DOHH2 (cell line): ENCODE measurements around the gene TSC2.
"Not testable (repeated sequence)": the region's sequence is repeated elsewhere in the genome, so short reads cannot be mapped to it uniquely, and the experiment has no call there.

Source experiments
- EZH2phosphoT487 ChIP-seq: fragments of 200-600 bp; sonication (generic); IDR thresholded peaks from 2 replicates; pipeline ENCODE4 v1.6.1; 2017; ENCODE audit warnings: borderline replicate concordance, mild to moderate bottlenecking, antibody characterized with exemption, low read length, moderate library complexity, mixed read lengths
- TF ChIP-seq, protein P1 (sequence below): fragments of 200-600 bp; sonication (generic); IDR thresholded peaks from one replicate; pipeline ENCODE4 v1.5.1; 2014; ENCODE audit warnings: antibody characterized with exemption, mild to moderate bottlenecking, low read depth, low read length; ENCODE audit not compliant: poor library complexity, severe bottlenecking

DNA sequence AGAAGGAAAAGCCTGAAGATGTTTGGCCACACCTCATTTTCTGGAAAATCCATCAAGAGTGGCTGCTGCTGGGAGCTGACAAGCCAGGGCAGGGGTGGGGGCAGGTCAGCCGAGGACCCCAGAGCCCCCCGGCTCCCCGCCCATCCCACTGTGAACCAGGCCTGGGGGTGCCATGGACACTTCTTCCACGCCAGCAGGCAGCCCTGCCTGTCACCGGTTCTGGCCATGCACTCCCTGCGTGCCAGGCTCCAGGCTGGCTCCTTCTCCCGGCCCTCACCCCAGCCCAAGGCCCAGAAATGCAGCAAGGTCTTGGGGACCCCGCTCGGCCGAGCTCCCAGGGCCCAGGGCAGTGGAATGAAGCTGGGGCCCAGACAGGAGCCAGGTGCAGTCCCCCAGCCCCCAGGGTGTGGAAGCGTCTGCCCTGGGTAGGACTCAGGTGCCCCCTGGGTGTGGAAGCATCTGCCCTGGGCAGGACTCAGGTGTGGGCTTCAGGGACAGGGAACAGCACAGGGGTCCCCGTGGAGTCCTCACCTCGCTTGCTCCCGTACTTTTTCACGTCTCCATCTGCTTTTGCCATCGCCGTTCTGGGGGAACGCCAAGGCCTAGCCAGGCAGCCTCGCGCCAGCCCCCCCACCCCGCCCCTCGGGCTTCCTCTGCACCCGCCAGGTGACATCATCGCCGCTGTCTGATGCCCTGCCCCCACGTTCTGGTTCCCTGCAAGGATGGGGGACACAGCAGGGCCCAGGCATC, 75.3 kb downstream of the TSC2 start:
- TF ChIP-seq, protein P1, sequence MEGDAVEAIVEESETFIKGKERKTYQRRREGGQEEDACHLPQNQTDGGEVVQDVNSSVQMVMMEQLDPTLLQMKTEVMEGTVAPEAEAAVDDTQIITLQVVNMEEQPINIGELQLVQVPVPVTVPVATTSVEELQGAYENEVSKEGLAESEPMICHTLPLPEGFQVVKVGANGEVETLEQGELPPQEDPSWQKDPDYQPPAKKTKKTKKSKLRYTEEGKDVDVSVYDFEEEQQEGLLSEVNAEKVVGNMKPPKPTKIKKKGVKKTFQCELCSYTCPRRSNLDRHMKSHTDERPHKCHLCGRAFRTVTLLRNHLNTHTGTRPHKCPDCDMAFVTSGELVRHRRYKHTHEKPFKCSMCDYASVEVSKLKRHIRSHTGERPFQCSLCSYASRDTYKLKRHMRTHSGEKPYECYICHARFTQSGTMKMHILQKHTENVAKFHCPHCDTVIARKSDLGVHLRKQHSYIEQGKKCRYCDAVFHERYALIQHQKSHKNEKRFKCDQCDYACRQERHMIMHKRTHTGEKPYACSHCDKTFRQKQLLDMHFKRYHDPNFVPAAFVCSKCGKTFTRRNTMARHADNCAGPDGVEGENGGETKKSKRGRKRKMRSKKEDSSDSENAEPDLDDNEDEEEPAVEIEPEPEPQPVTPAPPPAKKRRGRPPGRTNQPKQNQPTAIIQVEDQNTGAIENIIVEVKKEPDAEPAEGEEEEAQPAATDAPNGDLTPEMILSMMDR, result not testable (repeated sequence)
- not testable (repeated sequence) for TF ChIP-seq EZH2phosphoT487
